GM21528 (cell line): ENCODE data around the gene IQGAP1.
A peak's percentile ranks its signal among the peaks of the same experiment; 100 is the strongest.
"Not testable (repeated sequence)": the region's sequence is repeated elsewhere in the genome, so short reads cannot be mapped to it uniquely, and the experiment has no call there.

ENCODE experiments used
- ATAC-seq: cut with Tn5 transposase; IDR thresholded peaks from one replicate; pipeline ENCODE4 v1.9.1; 2021; ENCODE audit warnings: mild to moderate bottlenecking, moderate library complexity; ENCODE audit not compliant: unreplicated experiment, low FRiP score

The IQGAP1 gene

DNA sequence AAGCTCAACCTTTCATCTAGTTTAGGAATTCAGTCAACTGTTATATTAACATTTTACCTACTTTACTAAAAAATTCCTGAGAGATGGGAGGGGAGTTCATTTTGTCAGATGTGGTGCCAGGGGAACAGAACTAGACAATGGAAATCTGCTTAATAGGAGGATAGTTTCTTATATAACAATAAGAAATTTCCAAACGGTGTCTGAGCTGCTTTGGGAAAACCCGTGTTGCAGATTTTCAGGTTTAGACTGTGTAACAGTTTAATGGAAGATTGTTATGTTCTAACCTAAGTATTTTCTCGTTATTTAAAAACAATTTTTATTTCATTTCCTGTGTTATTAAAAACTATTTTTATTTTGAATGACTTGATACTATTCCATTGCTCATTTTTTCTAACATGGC is 19.3 kb downstream of the IQGAP1 start:
- no peak for ATAC-seq

DNA sequence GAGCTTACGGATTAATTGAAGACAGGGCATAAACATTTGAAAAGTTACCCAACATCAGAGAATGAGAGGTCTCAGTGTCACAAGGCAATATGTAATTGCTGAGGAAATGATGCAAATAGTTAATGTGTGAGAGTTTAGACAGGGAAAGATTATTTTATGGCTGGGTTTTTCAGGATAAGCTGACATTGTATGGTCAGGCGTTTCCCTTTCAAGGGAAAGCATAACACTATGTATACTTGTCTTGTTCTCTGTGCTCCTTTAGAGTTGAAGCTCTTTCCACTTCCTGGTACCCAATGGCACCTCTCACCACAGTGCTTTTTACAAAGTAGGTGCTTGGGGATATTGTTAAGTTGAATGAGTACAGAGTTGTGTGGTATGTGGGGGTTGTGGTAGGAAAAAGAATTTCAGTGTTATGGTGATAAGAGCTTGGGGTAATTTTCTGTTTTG is 19.9 kb downstream of the IQGAP1 start:
- ATAC-seq: no peak

DNA sequence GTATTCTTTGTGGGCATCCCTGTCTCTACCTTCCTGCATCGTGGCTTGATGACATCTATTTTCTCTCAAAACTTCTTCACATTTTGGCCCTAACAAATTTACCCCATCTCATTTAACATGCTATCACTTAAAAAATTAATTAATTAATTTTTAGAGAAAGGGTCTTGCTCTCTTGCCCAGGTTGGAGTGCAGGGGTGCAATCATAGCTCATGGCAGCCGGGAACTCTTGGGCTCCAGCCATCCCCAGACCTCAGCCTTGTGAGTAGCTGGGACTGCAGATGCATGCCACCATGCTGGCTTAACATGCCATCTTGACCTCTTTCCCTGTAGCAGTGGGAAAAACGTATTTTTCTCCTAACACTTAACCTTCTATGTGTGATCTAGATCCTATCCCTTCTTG is 20.6 kb downstream of the IQGAP1 start:
- no peak for ATAC-seq

DNA sequence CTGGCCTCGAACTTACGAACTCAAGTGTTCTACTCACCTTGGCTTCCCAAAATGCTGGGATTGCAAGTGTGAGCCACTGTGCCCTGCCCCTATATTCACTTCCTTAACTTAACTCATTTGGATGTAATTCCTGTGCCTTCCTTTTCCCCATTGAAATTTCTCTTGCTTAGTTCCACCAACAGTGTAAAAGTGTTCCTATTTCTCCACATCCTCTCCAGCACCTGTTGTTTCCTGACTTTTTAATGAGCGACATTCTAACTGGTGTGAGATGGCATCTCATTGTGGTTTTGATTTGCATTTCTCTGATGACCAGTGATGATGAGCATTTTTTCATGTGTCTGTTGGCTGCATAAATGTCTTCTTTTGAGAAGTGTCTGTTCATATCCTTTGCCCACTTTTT is 21.5 kb downstream of the IQGAP1 start:
- not testable (repeated sequence) for ATAC-seq

DNA sequence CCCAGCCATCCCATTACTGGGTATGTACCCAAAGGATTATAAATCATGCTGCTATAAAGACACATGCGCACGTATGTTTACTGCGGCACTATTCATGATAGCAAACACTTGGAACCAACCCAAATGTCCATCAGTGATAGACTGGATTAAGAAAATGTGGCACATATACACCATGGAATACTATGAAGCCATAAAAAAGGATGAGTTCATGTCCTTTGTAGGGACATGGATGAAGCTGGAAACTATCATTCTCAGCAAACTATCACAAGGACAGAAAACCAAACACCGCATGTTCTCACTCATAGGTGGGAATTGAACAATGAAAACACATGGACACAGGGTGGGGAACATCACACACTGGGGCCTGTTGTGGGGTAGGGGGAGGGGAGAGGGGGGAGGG is 22.3 kb downstream of the IQGAP1 start:
- not testable (repeated sequence) for ATAC-seq

DNA sequence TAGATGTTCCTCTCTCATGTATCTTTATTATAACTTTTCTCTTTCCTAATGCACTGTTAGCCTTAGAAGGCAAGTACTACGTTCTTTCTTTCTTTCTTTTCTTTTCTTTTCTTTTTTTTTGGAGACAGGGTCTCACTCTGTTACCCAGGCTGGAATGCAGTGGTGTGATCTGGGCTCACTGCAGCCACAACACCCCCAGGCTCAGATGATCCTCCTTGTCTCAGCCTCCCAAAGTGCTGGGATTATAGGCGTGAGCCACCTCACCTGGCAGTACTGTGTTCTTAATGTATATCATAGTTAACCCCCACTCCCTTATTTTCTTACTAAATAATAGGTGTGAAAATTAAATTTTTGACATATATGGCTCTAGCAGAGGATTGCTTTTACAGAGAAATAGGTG is 23.1 kb downstream of the IQGAP1 start:
- ATAC-seq: no peak

DNA sequence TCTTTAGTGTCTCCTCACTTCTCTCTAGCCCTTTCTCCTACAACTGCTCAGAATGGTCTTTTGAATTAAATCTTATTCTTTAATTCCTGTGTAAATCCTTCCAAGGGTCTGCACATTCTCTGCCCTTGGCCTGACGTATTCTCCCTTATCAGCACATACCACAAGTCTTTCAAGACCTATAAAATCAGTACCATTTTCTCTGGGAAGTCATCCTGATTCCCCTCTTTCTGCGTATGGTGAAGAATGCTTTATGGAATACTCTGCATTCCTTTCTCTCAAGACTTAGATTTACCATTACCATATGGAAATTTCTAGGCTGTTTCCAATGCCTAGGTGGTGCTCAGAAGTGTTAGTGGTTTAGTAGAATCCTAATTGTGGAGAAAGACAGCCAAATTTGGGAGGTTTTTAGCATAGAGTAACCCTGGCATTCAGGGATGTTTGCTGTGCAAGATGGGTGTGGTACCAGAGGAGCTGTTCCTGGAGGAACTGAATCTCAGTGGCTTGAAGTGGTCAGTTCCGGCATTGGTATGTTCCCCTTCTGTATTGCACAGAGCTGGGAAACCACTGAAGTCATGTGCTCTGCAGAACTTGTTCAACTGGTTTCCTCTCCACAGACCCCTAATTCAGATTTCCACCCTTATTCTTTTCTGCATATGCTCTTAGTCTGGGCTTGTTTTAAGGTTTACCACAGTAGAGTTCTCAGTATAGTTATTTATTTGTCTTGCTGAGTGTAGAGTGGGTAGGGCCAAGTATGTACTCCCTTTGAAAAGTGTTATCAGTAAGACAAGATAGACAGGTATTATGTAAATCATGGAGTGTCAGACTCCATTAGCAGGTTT is 24.5 kb downstream of the IQGAP1 start:
- peak; percentile 78 for ATAC-seq

DNA sequence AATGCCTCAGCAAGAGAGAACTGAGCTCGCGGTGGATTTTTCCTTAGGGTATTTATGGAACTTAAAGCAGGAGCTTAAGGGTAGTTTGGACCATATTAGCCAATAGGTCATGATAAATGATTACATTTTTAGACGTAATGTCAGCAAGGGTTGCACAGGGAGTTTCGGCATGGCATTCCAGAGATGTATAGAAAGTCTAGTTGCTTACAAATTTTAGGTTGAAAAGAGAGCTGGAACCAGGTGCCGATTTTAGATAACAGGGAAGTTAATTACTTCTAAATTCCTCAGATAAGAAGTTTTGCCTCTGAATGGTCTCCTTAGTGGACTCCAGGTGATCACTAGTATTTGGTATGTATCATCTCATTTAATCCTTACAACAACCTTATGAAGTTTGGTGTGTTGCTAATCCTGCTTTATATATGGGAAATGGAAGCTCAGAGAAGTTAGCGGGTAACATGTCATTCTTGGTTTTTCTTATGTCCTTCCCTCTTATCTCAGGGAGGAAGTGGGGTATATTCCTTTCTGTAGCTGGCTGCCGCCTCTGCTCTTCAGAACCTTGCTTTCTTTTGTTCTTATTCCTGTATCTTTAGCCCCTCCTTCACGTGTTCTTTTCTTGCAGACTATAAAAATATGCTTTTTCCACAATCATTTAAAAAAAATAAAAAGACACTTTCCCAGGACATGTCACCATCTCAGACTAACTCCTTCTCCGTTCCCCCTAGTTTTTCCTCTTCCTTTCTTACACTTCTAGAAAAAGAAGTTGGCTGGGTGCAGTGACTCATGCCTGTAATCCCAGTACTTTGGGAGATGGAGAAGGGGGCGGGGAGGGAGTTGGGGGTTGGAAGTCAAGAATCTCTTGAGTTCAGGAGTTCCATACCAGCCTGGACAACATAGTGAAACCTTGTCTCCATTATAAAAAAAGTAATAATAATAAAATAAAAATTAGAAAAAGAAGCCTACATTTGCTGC is 25.7 kb downstream of the IQGAP1 start:
- no peak for ATAC-seq

DNA sequence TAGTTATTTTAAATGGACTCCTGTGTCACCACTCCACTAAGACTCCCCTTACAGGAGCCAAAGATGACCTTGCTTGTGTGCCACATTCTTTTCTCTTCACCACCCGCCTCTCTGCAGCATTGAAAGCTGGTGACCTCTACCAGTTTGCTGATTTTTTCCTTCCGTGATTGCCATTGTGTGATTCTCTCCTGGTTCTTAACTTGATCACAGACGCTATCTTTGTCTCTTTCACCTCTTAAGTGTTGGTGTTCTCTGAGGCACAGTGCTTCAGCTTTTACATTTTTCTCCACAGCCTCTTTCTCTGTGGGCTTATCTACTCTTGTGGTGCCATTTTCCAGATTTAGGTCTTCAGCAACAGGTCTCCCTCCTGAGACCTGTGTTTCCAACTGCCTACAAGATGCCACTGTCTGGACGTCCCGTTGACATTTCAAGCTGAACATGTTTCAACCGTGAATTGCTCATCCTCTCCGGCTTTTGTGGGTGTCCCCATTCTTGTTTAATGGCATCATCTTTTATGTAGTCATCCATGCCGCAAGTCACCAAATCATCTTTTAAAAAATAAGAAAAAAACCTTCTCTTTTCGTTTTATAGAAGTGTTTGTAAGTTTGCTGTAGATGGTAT is 26.5 kb downstream of the IQGAP1 start:
- ATAC-seq: no peak

DNA sequence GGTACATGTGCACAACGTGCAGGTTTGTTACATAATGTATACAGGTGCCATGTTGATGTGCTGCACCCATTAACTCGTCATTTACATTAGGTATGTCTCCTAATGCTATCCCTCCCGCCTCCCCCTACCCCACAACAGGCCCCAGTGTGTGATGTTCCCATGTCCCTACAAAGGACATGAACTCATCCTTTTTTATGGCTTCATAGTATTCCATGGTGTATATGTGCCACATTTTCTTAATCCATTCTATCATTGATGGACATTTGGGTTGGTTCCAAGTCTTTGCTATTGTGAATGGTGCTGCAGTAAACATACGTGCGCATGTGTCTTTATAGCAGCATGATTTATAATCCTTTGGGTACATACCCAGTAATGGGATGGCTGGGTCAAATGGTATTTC is 28.0 kb downstream of the IQGAP1 start:
- not testable (repeated sequence) for ATAC-seq

DNA sequence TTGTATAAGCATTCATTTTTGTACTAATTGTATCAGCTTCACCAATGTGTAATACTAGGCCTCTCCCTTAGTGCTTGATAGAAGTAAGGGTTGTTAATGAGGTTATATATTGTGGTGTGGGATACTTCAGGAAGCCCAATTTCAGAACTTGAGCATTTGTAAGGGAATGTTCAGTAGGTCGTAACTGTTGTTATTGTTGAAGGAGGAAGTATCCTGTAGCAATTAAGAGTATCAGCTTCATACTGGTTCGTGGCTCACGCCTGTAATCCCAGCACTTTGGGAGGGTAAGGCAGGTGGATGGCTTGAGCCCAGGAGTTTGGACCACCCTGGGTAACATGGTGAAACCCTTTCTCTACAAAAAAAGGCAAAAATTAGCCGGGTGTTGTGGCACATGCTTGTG is 30.6 kb downstream of the IQGAP1 start:
- ATAC-seq: no peak

DNA sequence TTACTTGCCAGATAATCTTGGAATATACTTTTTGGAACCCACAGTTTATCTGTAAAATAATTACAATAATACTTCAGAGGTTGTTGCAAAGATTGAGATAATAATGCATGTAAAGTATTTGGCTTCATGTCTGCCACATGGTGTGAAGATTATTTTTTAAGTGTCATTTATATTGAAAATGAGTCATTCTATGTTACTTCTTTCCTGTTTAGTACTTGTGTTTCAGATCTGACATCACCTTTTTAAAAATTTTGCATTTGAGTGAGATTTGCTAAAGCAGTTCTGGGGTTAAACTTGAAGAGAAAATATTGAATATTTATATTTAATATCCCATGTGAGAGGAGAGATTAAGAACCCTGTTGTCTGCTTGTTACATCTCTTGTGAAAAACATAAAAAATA is 31.2 kb downstream of the IQGAP1 start:
- no peak for ATAC-seq

DNA sequence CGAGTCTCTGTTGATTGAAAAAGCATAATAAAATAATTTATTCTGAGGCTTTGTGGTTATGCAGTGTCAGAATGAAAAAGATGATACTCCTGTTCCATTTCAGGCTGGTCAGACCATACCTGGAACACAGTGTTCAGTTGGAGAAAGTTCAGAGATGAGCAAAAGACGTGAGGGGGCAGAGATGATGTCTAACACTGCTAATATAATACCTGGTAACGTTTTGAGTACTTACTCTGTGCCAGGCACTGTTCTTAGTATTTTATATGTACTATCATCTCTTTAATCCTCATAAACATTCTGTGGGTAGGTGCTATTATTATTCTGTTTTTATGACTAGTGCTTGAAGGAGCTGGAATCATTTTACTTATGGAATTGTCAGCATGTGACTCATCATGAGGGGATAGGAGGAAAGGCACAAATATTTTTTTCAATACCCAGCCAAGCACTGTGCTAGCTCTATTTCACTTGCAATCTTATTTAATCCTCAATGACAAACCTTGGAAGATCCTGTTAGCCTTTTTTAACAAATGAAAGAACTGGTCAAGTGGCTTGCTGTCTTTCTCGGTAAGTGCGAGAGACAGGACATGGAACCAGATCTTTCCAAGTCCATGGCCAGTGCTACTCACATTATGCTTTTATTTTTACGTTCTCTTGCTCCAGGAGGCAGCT is 31.8 kb downstream of the IQGAP1 start:
- ATAC-seq: no peak

DNA sequence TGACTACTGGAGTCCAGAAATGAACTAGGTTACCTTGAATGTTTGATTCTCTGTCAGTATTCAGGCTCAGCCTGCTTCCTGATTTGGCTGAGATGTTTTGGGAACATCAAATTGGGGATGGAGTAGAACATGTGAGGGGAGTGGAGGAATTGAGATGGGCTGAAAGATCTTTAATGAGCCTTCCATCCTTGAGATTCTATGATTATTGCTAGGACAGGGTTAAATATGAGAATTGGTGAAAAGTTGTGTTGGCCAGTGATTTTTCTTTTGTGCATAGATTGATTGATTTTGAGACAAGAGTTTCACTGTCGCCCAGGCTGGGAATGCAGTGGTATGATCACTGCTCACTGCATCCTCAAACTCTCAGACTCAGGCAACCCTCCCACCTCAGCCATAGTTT is 32.4 kb downstream of the IQGAP1 start:
- no peak for ATAC-seq

DNA sequence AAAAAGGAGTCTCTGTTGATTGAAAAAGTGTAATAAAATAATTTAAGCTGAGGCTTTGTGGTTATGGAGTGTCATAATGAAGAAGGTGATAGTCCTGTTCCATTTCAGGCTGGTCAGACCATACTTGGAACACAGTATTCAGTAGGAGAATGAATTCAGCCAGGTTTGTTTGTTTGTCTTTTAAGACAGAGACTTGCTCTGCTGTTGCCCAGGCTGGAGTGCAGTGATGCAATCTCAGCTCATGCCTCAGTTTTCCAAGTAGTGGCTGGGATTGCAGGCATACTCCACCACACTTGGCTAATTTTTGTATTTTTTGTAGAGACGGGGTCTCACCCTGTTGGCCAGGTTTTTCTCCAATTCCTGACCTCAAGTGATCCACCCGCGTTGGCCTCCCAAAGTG is 33.5 kb downstream of the IQGAP1 start:
- no peak for ATAC-seq

DNA sequence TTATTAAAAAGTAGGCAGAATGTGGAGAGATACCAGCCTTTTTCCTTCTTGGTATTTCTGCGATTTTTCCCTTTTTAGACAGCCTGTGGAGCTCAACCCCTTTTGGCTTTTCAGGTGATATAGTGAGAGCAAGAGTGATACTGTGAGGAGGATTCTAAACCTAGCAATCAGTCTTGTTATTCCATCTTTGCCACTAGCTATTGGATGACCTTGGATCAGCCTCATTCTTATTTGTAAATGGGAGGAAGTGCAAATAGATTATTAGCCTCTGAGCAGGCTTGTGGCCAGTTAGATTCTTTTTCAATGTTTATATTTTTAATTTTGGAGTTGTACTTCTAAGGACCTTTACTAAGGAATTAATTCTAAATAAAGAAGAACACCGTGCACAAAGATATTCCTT is 34.0 kb downstream of the IQGAP1 start:
- ATAC-seq: no peak

DNA sequence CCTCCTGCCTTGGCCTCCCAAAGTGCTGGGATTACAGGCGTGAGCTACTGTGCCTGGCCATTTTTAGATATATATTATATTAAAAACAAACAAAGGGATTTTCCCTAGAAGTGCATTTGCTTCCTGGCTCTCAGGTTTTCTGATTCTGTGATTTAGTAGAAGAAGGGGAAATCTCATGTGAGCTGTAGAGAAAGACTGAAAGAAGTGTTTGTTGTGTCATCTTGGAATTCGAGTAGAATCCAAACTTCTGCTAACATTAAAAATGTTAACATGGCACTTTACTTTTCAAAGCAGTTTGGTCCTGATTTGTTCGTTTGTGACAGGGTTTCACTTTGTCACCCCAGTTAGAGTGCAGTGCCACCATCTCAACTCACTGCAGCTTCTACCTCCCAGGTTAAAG is 34.9 kb downstream of the IQGAP1 start:
- ATAC-seq: no peak

DNA sequence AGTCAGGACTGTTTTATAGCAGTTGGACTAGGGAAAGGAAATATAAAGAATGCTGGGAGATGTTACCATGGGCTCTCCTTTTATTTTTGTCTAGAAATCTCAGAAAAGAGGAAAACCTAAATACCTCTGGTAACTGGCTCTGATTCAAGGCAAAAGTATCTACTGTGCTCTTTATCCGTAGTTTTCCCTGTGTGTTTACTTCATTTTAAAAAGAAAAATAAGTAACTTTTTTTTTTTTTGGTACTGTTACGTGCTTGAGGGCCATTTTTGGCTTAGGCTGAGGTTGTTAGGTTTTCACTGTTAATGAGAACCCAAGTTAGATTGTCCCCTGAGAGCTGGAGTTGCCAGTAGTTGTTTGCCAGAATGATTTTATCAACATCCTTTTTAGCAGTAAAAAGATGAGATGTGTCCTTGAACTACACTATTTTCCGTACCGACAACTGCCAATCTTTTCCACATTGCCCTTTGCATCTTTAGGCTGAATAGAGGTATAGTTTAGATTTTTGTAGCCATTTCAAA is 35.8 kb downstream of the IQGAP1 start:
- no peak for ATAC-seq

DNA sequence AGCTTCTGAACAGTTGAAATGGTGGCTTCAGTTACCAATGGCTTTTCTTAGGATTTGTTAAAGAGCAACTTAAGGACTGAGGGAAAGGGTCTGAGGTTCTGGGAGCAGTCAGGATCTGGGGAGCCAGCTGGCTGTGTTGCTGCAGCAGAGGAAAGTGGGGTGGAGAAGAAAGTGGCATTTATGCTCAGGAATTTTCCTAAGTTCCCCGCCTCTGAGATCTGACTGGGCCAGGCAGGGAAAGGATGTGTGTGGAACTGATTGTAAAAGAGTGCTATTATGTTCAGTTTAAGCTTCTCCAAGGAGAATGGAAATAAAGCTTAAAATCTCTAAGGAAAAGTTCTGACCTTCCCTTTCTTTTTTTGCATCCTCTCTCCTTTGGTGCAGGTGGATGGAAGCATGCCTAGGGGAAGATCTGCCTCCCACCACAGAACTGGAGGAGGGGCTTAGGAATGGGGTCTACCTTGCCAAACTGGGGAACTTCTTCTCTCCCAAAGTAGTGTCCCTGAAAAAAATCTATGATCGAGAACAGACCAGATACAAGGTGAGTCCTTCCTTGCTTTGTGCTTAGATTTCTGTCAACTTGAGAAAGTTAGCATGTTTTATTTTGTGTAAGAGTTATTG is 37.8 kb downstream of the IQGAP1 start:
- ATAC-seq: no peak

DNA sequence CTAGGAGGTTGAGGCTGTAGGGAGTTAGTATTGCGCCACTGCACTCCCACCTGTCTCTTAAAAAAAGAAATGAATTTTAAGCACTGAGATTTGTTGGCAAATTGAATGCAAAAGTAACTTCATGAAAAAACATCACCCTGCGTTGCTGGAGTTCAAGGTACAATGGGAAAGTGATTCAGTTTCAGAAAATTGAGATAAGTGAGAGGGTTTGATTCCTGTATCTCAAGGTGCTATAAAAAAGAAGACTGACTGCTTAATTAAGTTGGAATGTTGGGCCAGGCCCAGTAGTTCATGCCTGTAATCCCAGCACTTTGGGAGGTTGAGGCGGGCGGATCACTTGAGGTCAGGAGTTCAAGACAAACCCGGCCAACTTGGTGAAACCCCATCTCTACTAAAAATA is 39.1 kb downstream of the IQGAP1 start:
- no peak for ATAC-seq
